HG02870 (cell line): Measurements from ENCODE around the gene ACOX3.
A peak's percentile ranks its signal among the peaks of the same experiment; 100 is the strongest.
"Not testable (repeated sequence)": the region's sequence is repeated elsewhere in the genome, so short reads cannot be mapped to it uniquely, and the experiment has no call there.

Experiments used
- ATAC-seq: cut with Tn5 transposase; IDR thresholded peaks from one replicate; pipeline ENCODE4 v1.9.1; 2021; ENCODE audit warnings: mild to moderate bottlenecking, moderate library complexity; ENCODE audit not compliant: unreplicated experiment

ACOX3 gene

GRCh38 chr4:8407756-8408155, 32.8 kb downstream of the ACOX3 start:
- ATAC-seq, result no peak

DNA sequence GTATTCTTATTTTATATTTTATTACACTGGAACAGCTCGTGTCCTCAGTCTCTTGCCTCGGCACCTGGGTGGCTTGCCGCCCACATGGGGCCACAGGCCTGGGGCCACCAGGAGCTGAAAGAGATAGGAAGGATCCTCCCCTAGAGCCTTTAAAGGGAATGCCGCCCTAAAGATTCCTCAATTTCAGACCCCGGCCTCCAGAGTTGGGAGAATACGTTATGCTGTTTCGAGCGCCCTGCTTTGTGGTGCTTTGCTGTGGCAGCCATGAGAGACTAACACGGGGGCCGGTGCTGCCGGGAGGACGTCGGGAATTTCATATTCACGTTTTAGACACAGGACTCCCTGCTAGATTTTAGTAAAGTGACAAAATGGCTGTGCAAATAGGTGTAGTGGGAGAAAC, 33.2 kb downstream of the ACOX3 start:
- no peak for ATAC-seq

DNA sequence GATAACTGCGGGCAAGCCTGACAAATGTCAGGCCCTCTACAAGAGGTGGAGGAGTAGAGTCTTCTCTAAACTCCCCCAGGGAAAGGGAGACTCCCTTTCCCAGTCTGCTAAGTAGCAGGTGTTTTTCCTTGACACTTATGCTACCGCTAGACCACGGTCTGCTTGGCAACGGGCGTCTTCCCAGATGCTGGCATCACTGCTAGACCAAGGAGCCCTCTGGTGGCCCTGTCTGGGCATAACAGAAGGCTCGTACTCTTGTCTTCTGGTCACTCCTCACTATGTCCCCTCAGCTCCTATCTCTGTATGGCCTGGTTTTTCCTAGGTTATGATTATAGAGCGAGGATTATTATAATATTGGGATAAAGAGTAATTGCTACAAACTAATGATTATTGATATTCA, 33.6 kb downstream of the ACOX3 start:
- not testable (repeated sequence) for ATAC-seq

- no peak for ATAC-seq
These were observed 35.0 kb downstream of the ACOX3 start for GRCh38 chr4:8405516-8405875.

GRCh38 chr4:8404791-8405515, 35.6 kb downstream of the ACOX3 start:
- ATAC-seq, result no peak

GRCh38 chr4:8403976-8404375, 36.5 kb downstream of the ACOX3 start:
- no peak for ATAC-seq

GRCh38 chr4:8403173-8403753, 37.3 kb downstream of the ACOX3 start:
- no peak for ATAC-seq

- no peak for ATAC-seq
These were observed 37.9 kb downstream of the ACOX3 start for GRCh38 chr4:8402640-8403039.

DNA sequence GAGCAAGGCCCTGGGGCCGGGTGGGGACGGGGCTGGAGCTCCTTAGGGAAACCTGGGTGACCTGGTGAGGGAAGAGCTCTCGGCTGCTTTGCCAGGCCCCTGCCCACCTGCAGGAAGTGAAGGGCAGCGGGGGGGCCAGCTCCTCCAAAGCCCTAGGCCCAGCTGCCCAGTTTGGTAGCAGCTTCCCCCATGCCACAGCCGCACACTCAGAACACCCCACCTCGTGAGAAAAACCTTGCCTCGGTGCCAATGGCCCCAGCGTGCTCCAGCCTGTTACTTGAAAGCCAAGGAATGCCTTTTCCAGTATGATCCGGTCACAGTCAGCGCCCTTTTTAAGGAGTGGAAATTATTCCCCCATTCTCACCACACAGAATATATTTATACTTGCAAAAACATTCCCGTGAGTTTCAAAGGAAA, 38.3 kb downstream of the ACOX3 start:
- no peak for ATAC-seq

- no peak for ATAC-seq
These were observed 38.9 kb downstream of the ACOX3 start for GRCh38 chr4:8401665-8402064.

DNA sequence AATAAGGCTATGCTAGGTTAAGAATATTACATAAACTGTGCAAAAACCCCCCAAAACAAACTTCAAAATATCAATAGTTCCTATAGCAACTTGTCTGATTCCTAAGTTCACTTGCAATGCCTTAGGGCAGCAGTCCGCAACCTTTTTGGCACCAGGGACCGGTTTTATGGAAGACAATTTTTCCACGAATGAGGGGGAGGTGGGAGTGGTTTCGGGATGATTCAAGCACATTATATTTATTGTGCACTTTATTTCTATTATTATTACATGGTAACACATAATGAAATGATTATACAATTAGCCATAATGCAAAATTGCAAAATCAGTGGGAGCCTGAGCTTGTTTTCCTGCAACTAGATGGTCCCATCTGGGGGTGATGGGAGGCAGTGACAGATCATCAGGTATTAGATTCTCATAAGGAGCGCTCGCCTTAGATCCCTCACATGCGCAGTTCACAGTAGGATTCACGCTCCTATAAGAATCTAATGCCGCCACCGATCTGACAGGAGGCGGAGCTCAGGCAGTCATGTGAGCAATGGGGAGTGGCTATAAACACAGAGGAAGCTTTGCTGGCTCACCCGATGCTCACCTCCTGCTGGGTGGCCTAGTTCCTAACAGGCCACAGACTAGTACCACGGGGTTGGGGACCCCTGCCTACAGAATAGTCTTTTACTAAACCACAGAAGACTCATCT, 39.7 kb downstream of the ACOX3 start:
- ATAC-seq, result no peak

DNA sequence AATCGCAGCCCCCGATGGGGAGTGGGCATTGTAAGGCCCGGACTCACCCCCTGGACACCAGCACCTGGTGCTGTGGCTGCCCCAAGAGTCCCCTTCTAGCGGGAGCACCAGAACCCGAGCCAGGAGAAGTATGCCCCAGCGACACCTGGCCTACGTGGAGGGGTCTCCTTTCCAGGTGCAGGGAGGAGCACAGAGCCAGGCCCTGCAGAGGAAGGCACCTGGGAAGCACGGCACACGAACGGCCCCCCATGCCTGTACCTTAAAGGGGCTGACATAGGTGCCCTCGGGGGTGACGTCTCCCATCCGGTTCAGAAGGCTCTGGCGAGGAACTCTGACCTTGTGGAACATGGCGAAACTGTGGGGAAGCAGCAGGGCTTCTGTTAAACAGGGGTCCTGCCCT, 41.2 kb downstream of the ACOX3 start:
- no peak for ATAC-seq

- no peak for ATAC-seq
These were observed 42.2 kb downstream of the ACOX3 start for GRCh38 chr4:8398347-8398746.

DNA sequence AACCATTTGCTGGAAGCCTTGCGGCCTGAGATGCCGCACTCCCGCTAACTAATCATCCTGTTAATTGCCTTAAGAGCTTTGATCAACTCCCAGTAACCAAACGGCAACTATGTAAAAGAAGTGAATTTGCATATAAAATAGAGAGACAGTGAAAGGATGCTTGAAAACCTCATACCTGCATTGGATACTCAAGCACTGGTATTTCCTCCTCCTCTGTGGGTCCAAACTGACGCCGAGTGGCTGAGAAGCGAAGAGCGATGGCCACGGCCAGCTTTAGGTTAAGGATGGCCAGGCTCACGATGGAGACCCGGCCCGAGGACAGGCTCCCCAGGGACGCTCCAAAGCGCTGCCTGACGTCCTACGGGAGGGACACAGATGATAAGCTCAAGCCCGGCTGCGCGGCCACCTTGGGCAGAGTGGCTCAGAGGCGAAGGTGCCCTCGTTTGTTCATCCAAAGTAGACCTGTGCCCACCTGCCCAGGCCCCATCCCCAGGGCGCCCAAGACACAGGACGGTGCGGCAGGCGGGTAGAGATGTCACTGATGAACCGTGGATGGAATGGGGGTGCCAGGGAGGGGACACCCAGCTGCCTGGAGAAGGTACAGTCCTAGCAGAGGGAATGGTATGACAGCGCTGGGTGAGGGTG, 43.6 kb downstream of the ACOX3 start:
- no peak for ATAC-seq

- ATAC-seq, result no peak
These were observed 44.8 kb downstream of the ACOX3 start for GRCh38 chr4:8395504-8396296.

DNA sequence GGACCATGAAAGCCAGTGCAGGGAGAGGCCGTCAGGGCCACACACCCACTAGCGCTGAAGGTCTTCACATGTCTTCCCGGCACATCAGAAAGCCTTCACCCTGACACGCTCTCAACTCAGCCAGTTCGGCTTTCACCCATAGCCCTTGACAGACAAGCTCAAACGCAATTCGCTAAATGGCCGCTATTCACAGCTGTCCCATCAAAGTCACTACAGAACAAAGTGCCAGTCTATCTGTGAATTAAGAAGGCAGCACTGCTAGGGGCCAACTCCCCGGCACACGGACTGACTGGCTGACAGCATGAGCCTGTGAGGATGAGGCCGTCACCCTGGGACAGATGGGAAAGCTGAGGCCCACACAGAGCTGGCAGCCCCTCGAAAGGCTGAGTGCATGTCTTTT, 45.7 kb downstream of the ACOX3 start:
- no peak for ATAC-seq

- no peak for ATAC-seq
These were observed 46.4 kb downstream of the ACOX3 start for GRCh38 chr4:8394061-8394519.

DNA sequence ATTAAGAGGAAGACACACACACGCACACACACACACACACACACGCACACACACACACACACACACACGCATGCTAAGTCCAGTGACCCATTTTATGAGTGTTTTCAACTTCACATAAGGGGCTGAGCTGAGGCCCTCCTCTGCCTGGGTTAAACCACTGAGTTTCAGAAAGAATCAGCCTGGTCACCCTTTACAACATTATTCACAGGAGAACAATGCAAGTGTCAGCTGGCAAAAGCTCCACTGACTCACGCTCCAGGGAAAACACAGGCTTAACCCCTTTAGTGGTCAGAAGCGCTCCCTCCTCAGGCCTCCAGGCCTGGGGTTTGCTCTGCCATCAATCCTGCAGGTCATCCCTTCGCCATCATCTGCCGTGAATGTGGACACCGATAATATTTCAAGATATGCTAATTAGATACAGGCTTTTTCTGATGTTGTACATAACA, 46.9 kb downstream of the ACOX3 start:
- no peak for ATAC-seq

GRCh38 chr4:8392591-8393190, 47.8 kb downstream of the ACOX3 start:
- no peak for ATAC-seq

DNA sequence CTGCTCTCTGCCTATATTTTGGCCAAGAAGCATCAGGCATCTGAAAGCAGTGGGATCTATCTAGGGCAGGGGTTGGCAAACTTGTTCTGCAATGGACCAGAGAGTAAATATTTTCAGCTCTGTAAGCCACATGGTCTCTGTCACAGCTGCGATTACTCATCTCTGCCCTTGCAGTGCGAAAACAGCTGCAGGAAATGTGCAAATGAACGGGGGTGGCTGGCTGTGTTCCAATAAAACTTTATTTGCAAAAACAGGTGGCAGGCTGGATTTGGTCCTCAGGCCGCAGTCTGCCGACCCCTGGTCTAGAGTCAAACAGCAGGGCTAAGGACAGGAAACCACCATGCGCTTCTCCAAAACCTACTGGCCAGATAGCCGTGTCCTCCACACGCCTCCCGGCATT, 48.6 kb downstream of the ACOX3 start:
- peak; percentile 83 for ATAC-seq
